ENCODE data around the gene TRABD. TPM values are rescaled to one million over a fixed set of nuclear protein-coding genes. Genes with fewer than 3 reads are reported as not detected.

Gene TRABD
- total RNA-seq, 4 donors from 2014 or later: 22.4 to 71.4 (median 27.1) TPM

GRCh38 chr22:50224071-50224470 lies 38.4 kb downstream of the TRABD start:
- H3K27ac ChIP-seq: no peak overlapping the region
- DNase-seq (ENCODE audit: low spot score in 2 of 2): no peak
- H3K9me3 ChIP-seq: no peaks in the 10 kb centered on the region
- no peak for TF ChIP-seq EP300 (IDR thresholded peaks at IDR 0.05)
- no peak for TF ChIP-seq POLR2A (IDR thresholded peaks at IDR 0.05)
- TF ChIP-seq CTCF (IDR thresholded peaks at IDR 0.05): no peak
- peaks cover 0 to 9% (median 0%) of the 10 kb centered on the region in 4 donors for H3K4me1 ChIP-seq
- no peaks in the 10 kb centered on the region for H3K27me3 ChIP-seq
- H3K4me3 ChIP-seq: no peak overlapping the region
- 87 to 88% methylated on average over 16 of the region's 16 CpGs for WGBS, 2 donors
- H3K36me3 ChIP-seq: peaks cover 0 to 100% (median 39%) of the 10 kb centered on the region in 3 donors

DNA sequence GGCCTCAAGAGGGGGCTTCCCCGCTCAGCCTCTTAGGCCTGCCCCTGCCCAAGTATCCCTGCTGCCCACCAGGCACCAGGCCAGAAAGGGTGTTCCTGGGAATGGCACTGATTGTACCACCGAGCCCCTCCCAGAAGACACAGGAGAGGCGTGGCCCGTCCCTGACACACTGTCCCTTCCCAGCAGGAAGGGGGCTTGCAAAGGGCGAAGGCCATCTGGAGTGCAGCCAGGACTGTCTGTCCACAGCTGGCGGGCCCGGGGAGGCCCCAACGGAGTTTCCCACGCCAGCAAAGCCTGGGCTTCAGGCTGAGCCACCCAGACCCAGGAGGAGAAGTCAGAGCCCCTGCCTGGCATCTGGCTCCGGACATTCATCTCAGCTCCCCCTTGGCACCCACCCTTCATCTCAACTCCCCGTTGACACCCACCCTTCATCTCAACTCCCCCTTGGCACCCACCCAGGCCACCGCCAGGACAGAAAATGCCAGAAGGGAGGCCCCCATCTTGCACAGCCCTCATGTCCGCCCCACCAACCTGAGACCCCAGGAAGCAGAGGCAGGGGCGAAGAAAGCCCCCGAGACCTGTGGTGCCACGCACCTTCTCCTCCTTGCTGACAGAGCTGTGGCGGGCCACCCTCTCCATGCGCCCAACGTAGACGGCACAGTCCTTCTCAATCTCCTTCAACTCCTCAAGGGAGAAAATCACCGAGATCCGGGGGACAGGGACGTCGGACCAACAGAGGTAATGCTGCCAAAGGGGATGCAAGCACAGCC lies 39.7 kb downstream of the TRABD start:
- 78 to 83% methylated on average over 19 to 20 of the region's 24 CpGs for WGBS, 2 donors
- H3K36me3 ChIP-seq: peaks cover 0 to 97% (median 35%) of the 10 kb centered on the region in 3 donors
- no peak overlapping the region for H3K4me3 ChIP-seq
- no peaks in the 10 kb centered on the region for H3K4me1 ChIP-seq
- H3K9me3 ChIP-seq: no peaks in the 10 kb centered on the region
- no peak for DNase-seq (ENCODE audit: low spot score in 2 of 2)
- no peak overlapping the region for H3K27ac ChIP-seq
- no peaks in the 10 kb centered on the region for H3K27me3 ChIP-seq
- no peak for TF ChIP-seq POLR2A (IDR thresholded peaks at IDR 0.05)
- no peak for TF ChIP-seq CTCF (IDR thresholded peaks at IDR 0.05)
- no peak for TF ChIP-seq EP300 (IDR thresholded peaks at IDR 0.05)

DNA sequence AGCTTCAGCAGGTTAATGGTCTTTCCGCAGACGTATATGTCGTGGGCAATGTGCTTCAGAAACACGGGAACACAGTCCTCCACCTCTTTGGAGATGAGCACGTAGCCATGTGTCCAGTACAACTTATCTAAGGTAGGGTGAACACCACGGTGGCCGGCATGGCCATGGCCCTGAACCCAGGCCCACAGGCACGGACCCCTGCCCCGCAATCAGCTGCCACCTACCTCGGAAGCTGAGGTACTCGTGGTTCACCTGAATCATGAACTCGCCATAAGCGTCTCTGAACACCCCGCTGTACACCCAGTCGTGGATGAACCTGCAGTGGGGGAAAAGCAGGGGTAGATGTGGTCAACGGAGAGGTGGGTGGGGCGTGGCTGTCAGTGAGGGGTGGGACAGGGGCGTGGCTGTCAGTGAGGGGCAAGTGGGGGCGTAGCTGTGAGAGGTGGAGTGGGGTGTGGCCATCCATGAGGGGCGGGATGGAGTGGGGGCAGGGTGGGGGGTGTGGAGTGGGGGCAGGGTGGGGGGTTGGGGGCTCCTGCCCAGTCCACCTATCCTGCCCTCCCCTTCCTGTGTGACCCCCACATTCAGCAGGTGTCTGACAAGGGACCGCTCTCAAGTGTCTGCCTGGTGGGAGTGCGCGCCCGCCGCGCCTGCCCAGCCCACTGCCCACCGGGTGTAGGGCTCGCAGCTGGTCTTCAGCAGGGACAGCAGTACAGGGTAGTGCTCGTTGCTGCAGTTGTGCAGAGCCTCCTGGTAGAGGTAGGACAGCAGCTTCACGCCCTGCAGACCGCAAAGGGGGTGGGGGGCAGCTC lies 40.6 kb downstream of the TRABD start:
- no peaks in the 10 kb centered on the region for H3K9me3 ChIP-seq
- no peaks in the 10 kb centered on the region for H3K27me3 ChIP-seq
- TF ChIP-seq POLR2A (IDR thresholded peaks at IDR 0.05) (no peak), CTCF (IDR thresholded peaks at IDR 0.05) (no peak), EP300 (IDR thresholded peaks at IDR 0.05) (no peak)
- H3K36me3 ChIP-seq: peaks cover 0 to 91% (median 27%) of the 10 kb centered on the region in 3 donors
- DNase-seq (ENCODE audit: low spot score in 2 of 2): no peak
- H3K27ac ChIP-seq: no peak overlapping the region
- WGBS, 2 donors: 88 to 91% methylated on average over 26 to 27 of the region's 31 CpGs
- no peak overlapping the region for H3K4me3 ChIP-seq
- no peaks in the 10 kb centered on the region for H3K4me1 ChIP-seq

DNA sequence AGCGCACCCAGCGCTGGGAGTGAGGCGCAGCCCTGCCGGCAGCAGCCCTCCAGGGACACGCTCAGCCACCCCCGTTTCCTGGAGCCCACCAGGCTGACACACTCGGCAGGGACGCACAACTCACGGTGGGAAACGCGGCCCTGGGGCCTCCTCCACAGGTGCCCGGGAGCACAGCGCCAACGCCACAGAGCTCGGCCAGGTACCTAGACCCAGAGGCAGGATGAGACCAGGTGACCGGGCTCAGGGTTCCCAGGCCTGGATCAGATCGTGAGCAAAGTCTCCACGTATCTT lies 41.1 kb downstream of the TRABD start:
- Histone ChIP-seq H3K27ac (no peak overlapping the region), H3K4me3 (no peak overlapping the region), H3K4me1 (no peaks in the 10 kb centered on the region), H3K36me3 (peaks cover 0 to 91% (median 21%) of the 10 kb centered on the region in 3 donors), H3K9me3 (no peaks in the 10 kb centered on the region), H3K27me3 (no peaks in the 10 kb centered on the region)
- DNase-seq (ENCODE audit: low spot score in 2 of 2): no peak
- no peak for TF ChIP-seq POLR2A (IDR thresholded peaks at IDR 0.05)
- no peak for TF ChIP-seq EP300 (IDR thresholded peaks at IDR 0.05)
- TF ChIP-seq CTCF (IDR thresholded peaks at IDR 0.05): no peak
- WGBS, 2 donors: 86 to 91% methylated on average over 10 to 18 of the region's 18 CpGs
